ENCODE data around the gene KIAA0753. TPM values are rescaled to one million over a fixed set of nuclear protein-coding genes. Genes with fewer than 3 reads are reported as not detected.

The KIAA0753 gene
- total and polyA plus RNA-seq, 10 of the 15 experiments (the other 5 are each of a cell fraction or from before 2014, with no cell fraction given), result 2.2 to 15.2 (median 7.7) TPM

DNA sequence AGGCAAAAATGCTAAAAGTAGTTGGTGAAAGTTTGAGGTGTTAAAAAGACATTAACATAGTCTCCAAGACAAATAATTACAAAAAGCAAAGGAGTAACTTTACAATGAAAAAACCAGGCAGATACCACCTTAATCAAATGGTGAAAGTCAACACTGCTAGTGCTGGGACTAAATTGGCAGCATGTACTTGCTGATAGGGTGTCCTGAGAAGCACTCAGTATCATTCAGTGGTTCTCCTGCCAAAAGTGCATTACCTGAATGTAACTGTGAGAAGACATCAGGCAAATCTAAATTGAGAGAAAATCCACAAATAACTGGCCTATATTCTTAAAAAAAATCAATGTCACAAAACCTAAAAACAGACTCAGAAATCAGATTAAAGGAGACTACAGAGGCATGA, 8.0 kb downstream of the KIAA0753 start:
- POLR2A ChIA-PET, result no interaction called here
- ATAC-seq (no peak), FAIRE-seq (no peak), DNase-seq (ENCODE audit: low read depth, low spot score) (no peak)
- H3K27me3 ChIP-seq (replicated peaks in 1 of 2; ENCODE audit: control insufficient read depth in 2 of 2, insufficient read depth in 2 of 2, low read length in 1 of 2), result no peaks in the 10 kb centered on the region
- no peak overlapping the region for H3K4me2 ChIP-seq (ENCODE audit: control insufficient read depth, insufficient read depth)
- intact Hi-C loops (cut with micrococcal nuclease; ENCODE audit: unreplicated experiment) (no loop called here), in situ Hi-C loops (cut with MboI) (no loop called here)
- CTCF ChIA-PET, result no interaction called here
- no peak overlapping the region for H3K9ac ChIP-seq (ENCODE audit: control insufficient read depth, insufficient read depth, low read length)
- TF ChIP-seq, protein P1, sequence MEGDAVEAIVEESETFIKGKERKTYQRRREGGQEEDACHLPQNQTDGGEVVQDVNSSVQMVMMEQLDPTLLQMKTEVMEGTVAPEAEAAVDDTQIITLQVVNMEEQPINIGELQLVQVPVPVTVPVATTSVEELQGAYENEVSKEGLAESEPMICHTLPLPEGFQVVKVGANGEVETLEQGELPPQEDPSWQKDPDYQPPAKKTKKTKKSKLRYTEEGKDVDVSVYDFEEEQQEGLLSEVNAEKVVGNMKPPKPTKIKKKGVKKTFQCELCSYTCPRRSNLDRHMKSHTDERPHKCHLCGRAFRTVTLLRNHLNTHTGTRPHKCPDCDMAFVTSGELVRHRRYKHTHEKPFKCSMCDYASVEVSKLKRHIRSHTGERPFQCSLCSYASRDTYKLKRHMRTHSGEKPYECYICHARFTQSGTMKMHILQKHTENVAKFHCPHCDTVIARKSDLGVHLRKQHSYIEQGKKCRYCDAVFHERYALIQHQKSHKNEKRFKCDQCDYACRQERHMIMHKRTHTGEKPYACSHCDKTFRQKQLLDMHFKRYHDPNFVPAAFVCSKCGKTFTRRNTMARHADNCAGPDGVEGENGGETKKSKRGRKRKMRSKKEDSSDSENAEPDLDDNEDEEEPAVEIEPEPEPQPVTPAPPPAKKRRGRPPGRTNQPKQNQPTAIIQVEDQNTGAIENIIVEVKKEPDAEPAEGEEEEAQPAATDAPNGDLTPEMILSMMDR (IDR thresholded peaks at IDR 0.05 in 2 of 3, conservative IDR thresholded peaks at IDR 0.05 in 1 of 3; ENCODE audit: control insufficient read depth in 2 of 3, extremely low read depth in 1 of 3, insufficient read depth in 1 of 3, low read depth in 3 of 3, low read length in 3 of 3), result no peak
- TF ChIP-seq CHD1 (IDR thresholded peaks at IDR 0.05; ENCODE audit: low read depth, low read length) (no peak), PML (IDR thresholded peaks at IDR 0.05; ENCODE audit: low read length) (no peak)
- TF ChIP-seq, protein P2, sequence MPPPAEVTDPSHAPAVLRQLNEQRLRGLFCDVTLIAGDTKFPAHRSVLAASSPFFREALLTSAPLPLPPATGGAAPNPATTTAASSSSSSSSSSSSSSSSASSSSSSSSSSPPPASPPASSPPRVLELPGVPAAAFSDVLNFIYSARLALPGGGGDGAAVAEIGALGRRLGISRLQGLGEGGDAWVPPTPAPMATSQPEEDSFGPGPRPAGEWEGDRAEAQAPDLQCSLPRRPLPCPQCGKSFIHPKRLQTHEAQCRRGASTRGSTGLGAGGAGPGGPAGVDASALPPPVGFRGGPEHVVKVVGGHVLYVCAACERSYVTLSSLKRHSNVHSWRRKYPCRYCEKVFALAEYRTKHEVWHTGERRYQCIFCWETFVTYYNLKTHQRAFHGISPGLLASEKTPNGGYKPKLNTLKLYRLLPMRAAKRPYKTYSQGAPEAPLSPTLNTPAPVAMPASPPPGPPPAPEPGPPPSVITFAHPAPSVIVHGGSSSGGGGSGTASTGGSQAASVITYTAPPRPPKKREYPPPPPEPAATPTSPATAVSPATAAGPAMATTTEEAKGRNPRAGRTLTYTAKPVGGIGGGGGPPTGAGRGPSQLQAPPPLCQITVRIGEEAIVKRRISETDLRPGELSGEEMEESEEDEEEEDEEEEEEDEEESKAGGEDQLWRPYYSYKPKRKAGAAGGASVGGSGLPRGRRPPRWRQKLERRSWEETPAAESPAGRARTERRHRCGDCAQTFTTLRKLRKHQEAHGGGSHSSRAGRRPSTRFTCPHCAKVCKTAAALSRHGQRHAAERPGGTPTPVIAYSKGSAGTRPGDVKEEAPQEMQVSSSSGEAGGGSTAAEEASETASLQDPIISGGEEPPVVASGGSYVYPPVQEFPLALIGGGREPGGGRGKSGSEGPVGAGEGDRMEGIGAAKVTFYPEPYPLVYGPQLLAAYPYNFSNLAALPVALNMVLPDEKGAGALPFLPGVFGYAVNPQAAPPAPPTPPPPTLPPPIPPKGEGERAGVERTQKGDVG (CRISPR knock-in tag; IDR thresholded peaks at IDR 0.05), result no peak
- BruUV-seq (replicated peaks), result no TSS peak
- no peaks in the 10 kb centered on the region; the same call in 2 of the 3 replicates for H3K9me3 ChIP-seq (replicated peaks; ENCODE audit: control insufficient read depth, insufficient read depth, low read length)
- H4K20me1 ChIP-seq (ENCODE audit: control insufficient read depth, insufficient read depth), result no peaks in the 10 kb centered on the region
- SMC1A ChIA-PET (ENCODE audit: uncharacterized antibody, unreplicated experiment), result no interaction called here
- no peak overlapping the region for H3K4me3 ChIP-seq
- peaks cover 2 to 8% of the 10 kb centered on the region in 2 experiments for H3K36me3 ChIP-seq (ENCODE audit: control insufficient read depth in 2 of 2, insufficient read depth in 2 of 2, low read length in 1 of 2)
- no peak overlapping the region for H2AFZ ChIP-seq (ENCODE audit: control insufficient read depth, low read depth, low read length)
- RAD21 ChIA-PET (ENCODE audit: unreplicated experiment), result no interaction called here
- no peaks in the 10 kb centered on the region for H3K79me2 ChIP-seq (ENCODE audit: control insufficient read depth, insufficient read depth, low read length)
- no peak overlapping the region for H3K27ac ChIP-seq (ENCODE audit: control insufficient read depth, insufficient read depth)
- no peaks in the 10 kb centered on the region for H3K4me1 ChIP-seq (ENCODE audit: control insufficient read depth, insufficient read depth, low read length)
